HS-5 (cell line): Measurements from ENCODE around the gene PTPRC.
"Not testable (repeated sequence)": the region's sequence is repeated elsewhere in the genome, so short reads cannot be mapped to it uniquely, and the experiment has no call there.

ENCODE experiments used
- DNase-seq: peaks from one replicate; pipeline ENCODE4 v3.0.0-alpha.2; 2012; ENCODE audit warnings: low read depth

The PTPRC gene, protein sequence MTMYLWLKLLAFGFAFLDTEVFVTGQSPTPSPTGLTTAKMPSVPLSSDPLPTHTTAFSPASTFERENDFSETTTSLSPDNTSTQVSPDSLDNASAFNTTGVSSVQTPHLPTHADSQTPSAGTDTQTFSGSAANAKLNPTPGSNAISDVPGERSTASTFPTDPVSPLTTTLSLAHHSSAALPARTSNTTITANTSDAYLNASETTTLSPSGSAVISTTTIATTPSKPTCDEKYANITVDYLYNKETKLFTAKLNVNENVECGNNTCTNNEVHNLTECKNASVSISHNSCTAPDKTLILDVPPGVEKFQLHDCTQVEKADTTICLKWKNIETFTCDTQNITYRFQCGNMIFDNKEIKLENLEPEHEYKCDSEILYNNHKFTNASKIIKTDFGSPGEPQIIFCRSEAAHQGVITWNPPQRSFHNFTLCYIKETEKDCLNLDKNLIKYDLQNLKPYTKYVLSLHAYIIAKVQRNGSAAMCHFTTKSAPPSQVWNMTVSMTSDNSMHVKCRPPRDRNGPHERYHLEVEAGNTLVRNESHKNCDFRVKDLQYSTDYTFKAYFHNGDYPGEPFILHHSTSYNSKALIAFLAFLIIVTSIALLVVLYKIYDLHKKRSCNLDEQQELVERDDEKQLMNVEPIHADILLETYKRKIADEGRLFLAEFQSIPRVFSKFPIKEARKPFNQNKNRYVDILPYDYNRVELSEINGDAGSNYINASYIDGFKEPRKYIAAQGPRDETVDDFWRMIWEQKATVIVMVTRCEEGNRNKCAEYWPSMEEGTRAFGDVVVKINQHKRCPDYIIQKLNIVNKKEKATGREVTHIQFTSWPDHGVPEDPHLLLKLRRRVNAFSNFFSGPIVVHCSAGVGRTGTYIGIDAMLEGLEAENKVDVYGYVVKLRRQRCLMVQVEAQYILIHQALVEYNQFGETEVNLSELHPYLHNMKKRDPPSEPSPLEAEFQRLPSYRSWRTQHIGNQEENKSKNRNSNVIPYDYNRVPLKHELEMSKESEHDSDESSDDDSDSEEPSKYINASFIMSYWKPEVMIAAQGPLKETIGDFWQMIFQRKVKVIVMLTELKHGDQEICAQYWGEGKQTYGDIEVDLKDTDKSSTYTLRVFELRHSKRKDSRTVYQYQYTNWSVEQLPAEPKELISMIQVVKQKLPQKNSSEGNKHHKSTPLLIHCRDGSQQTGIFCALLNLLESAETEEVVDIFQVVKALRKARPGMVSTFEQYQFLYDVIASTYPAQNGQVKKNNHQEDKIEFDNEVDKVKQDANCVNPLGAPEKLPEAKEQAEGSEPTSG (N-terminal part only)

DNA sequence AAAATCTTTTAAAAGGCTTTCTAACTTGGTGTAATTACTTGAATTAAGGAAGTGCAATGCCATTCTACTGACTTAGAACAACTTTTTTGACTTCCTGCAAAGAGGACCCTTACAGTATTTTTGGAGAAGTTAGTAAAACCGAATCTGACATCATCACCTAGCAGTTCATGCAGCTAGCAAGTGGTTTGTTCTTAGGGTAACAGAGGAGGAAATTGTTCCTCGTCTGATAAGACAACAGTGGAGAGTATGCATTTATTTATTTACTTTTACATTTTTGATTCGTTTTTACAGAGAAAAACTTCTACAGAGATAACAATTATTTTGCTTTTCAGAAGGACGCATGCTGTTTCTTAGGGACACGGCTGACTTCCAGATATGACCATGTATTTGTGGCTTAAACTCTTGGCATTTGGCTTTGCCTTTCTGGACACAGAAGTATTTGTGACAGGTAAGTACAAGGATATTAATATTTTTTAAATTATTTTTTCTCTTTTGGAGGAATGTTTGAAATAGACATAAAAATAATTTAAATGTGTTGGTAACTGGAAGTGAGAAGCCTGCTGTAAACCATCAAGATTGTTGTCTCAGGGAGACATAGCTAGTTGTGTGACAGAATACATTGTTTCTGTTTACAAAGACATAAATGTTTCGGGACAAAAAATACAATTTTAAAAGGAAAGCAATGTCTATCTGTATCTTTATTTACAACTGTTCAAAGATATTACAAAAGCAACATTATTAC lies at the start of gene PTPRC:
Gene PTPRC (plus strand): TSS at position 147 of the 742 bp plus-strand sequence. CDS start 229 bp downstream, at position 376.
- no peak for DNase-seq

DNA sequence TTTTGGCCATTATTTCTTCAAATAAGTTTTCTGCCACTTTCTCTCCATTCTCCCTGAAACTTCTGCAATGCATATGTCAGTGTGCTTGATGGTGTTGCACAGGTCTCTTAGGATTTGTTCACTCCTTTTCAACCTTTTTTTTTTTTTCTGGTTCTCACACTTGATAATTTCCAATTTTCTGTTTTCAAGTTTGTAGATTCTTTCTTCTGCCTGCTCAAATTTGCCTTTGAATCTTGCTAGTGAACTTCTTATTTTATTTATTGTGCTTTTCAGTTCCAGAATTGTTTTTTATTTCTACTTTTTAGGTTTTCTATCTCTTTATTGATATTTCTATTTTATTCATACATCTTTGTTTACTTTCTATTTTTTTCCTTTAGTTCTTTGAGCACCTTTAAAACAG lies 48.4 kb upstream of the PTPRC start:
- no peak for DNase-seq

DNA sequence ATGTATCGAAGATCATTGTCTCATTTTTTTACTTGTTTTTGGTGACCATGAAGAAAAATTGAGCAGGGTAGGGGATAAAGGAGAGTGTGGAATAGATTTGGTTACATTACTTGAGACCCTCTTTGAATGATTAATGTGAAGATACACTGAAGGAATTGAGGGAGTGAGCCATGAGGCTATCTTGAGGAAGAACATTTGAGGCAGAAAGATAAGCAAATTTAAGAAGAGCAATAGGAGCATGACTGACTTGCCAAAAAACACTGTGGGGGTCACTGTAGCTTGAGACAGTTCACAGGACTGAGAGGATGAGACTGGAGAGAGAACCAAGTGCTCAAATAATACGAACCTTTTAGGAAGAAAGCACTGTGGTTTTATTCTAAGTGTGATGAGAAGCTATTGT lies 43.1 kb upstream of the PTPRC start:
- DNase-seq = no peak

DNA sequence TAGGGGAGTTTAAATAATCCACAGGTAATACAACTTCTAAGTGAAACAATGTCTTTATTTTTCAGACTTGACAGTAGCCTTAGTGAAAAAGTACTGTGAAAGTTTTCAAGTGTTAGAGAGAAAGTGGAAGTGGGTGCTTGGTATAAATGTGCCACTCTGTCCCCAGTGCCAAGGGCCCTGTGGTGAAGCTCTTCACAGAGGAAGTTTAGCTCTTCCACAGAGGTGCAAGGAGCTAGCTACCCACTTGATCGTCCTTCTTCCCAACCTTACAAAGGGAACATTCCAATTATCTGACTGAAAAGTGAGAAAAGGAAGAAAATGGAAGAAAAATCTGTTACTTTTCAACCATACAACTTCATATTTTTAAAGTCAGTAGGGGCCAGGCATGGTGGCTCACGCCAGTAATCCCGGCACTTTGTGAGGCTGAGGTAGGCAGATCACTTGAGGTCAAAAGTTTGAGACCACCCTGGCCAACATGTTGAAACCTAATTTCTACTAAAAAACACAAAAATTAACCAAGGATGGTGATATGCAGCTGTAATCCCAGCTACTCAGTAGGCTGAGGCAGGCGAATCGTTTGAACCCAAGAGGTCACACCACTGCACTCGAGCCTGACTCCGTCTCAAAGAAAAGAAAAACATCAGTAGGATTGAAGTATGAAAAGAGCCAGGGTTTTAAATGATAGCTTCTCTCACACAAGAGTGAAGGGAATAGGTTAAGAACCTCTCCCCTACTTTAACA lies 41.0 kb upstream of the PTPRC start:
- DNase-seq = no peak

DNA sequence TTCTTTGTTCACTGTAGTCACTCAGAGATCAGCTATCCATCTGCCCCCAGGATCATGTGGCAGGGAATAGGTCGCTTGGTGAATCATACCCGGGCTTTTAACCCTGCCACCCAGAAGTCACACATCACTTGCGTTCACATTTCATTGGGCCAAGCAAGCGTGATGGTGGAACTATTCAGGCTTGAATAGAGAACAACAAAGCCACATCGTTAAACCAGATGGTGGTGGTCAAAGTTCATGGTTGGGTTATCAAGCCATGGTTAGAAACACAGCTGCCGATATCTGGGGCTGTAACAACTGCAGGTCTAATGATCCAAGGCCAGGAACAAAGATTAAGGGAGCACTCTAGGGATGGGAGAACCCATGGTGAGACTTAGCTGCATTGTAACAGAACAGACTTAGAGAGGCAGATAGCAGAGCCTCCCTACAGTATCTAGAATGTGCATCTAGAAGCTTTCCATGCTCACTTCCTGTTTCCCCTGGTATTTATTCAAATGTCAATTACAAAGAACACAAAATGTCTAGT lies 40.0 kb upstream of the PTPRC start:
- DNase-seq = no peak

DNA sequence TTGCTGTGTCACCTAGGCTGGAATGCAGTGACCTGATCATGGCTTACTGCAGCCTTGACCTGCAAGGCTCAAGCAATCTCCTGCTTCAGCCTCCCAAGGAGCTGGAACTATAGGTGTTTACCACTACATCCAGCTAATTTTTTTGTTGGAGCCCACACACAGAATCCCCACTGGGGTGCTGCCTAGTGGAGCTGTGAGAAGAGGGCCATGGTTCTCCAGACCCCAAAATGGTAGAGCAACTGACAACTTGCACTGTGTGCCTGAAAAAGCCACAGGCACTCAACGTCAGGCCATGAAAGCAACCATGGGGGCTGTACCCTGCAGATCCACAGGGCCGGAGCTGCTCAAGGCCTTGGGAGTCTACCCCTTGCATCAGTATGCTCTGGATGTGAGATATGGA lies 39.1 kb upstream of the PTPRC start:
- no peak for DNase-seq

DNA sequence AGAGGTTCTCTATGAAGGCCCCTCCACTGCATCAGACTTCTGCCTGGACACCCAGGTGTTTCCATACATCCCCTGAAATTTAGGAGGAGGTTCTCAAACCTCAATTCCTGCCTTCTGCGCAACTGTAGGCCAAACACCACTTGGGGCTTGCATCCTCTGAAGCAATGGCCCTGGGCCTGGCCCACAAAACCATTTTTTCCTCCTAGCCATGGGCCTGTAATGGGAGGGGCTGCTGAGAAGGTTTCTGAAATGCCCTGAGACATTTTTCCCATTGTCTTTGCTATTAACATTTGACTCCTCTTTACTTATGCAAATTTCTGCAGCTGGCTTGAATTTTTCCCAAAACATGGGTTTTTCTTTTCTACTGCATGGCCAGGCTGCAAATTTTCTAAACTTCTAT lies 37.9 kb upstream of the PTPRC start:
- DNase-seq = no peak

DNA sequence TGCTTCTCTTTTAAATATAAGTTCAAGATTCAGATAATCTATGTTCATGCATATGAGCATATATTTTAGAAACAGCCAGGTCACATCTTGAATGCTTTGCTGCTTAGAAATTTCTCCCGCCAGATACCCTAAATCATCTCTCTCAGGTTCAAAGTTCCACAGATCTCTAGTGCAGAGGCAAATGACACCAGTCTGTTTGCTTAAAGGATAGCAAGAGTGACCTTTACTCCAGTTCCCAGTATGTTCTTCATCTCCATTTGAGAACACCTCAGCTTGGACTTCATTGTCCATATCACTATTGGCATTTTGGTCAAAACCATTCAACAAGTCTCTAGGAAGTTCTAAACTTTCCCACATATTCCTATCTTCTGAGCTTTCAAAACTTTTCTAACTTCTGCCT lies 37.5 kb upstream of the PTPRC start:
- not testable (repeated sequence) for DNase-seq

DNA sequence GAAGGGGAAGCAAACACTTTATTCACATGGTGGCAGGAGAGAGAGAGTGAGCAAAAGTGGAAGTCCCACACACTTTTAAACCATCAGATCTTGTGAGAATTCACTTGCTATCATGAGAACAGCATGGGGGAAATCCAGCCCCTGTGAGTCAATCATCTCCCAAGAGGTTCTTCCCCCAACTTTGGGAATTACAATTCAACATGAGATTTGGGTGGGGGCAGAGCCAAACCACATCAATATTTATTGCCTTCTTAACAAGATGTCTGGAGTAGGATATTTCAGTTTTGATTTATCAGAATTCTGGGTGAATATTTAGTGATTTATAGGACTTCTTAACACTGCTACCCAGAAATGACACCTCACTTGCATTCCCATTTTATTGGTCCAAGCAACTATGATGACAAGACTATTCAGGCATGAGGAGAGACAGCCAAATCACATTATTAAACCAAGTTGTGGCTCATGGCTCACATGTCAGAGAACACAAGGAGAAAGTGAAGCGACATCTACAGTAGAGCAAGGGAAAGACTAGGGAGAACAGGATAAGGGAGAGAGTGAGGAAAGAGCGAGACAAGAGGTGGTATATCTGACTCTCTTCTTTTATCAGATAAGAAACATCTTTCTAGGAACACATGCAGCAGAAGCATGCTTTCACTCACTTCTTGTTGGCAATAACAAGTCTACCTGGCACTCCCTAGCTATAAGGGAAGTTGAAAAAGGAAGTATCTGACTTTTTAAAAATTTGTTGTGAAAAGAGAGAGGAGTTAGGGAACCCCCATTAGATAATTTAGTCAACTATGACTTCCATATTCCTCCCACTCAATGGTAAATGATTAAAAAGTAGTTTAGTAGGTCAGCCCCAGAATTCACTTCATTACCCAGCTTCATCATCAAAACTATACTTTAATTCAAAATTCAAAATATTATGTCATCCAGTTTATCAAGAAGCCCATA lies 36.6 kb upstream of the PTPRC start:
- no peak for DNase-seq

DNA sequence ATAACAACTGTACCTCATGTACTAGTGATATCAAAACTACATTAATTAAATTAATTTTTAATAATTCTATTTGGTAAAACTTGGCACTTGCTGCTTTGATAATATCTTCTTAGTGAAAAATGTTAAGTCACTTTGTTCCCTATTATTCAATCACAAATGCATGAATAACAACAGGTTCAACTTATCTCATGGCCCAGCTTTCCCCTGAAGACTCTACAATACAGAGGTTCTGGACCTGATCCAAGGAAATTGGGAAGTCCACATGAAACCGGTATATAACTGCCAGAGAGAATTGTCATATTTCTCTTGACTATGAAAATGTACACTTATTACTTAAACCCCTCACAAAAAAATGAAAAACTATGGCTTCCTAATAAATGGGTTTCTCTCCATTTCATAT lies 33.9 kb upstream of the PTPRC start:
- no peak for DNase-seq

DNA sequence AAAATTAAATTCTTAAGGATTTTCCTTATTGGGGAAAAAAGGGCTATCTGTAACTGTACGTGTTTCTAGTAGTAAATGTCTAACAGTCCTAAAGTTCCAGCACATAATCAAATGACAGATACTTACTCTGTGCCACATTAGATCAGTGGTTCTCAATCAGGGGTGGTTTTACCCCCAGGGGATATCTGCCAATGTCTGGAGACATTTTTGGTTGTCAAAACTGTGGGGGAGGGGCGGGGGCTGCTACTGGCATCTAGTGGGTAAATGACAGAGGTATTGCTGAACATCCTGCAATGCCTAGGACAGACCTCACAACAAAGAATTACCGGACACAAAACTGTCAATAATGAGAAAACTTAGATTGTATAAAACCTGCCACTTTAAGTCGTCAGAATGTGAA lies 33.4 kb upstream of the PTPRC start:
- no peak for DNase-seq

DNA sequence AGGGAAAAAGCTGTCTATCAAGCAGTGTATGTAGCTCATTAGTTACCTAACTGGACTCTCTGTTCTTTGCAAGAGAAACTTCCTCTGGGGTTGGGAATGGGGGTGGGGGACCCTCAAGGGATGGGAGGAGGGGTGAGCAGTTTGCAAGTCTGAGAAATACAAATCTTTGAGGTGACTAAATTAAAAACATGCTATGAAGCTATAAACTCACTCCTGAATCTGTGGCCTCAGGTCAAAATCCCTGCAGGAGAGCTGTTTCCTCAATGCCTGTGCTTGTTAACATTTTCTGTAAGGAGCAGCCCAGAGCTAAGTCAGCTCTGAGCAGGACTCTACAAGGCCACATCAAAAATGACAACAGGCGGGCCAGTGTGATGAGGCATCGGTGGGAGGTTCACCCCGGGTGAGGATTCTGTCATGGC lies 32.8 kb upstream of the PTPRC start:
- DNase-seq = no peak

DNA sequence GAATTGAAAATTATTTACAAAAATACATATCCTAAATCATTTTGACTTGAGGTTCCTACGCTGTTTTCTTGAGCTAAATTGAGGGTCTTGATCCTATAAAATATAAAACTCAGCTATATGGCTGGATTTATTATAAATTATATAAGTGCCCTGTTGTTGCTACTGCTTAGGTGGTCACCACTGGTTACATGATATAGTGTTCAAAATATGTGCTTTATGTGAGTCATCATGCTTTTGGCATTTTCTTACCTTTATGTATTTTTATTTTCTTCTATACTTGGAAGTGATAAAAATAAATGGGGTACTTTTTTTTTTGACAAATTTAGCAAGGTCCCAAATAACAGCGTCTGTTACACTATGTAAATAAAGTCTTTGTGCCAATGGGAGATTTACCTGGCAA lies 31.1 kb upstream of the PTPRC start:
- no peak for DNase-seq

DNA sequence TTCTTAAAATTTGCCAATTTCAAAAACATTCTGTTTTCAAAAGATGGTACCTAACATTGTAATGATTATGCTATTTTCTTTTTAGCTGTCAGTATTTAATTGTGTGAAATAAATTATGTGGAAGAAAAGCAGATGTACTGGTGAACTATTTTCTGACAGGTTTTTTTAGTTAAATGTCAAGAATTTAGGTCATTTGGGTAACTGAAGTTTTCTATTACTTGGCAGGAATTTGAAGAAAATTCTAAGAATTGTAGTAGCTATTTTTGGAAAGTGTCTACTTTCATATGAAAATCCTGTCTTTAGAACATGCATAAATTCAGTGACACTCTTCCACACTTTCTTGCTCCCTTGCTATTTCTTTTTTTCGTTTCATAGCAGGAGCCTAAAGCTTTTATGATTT lies 28.5 kb upstream of the PTPRC start:
- DNase-seq = no peak

DNA sequence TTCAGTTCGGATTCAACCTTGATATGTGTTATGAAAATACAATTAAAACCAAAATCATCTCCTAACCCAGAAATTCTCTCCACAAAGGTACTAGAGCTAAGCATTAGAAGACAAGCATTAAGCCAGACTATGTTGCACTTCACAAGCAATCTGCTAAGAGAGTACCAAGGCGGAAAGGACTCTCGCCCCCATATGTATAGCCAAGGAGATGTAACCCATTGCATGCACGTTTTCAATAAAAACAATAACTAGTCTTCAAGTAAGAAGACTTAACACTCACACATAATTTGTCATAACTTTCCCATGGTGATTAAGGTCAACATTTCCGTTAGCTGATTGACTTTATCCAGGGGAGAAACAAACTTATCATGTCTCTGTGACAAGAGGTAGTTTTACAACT lies 27.6 kb upstream of the PTPRC start:
- no peak for DNase-seq

DNA sequence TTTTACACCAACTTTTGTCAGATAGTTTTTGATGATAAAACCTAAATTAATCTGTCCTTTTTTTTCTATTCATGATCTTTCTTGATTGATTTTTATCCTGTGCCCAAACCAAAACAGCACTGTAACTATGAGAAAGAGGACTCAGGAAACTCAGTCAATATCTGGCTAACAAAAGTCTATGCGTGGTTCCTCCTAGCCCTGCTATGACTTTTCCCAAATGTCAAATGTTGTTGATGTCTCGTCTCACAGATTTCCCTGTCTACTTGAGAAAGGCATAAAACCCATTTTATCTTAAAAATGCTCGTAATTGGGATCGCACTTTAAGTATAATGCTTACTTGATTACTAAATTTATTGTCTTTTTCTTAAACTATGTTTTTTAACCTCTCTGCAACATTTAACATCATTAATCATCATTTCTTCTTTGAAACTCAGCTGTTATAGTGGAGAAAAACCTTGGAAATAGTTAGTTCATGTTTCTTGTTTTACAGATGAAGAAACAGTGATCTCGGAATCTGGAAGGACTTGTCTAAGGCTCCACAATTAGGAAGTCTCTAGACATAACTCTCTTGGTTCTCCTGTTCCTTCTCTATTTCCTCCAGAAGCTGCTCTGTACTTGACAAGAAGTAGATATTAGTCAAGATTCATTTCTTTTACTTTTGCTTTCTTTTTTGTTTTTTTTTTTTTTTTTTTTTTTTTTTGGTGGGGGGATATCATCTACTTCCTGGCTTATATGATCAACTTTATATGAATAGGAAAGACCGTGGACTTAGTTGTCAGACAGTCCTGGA lies 26.2 kb upstream of the PTPRC start:
- no peak for DNase-seq

DNA sequence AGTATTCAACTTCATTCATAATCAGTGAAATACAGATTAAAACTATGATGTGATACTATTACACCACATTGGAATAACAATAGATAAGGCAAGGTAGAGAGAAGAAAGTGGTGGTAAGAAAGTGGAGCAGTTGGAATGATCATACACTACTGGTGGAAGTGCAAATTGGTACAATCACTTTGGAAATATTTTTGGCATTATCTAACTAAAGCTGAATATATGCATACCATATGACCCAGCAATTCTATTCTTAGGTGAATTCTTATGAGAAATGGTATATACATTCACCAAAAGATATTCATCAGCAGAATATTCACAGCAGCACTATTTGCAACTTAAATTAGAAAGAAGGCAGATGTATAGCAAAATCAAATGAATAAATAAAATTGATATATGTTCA lies 21.4 kb upstream of the PTPRC start:
- no peak for DNase-seq

DNA sequence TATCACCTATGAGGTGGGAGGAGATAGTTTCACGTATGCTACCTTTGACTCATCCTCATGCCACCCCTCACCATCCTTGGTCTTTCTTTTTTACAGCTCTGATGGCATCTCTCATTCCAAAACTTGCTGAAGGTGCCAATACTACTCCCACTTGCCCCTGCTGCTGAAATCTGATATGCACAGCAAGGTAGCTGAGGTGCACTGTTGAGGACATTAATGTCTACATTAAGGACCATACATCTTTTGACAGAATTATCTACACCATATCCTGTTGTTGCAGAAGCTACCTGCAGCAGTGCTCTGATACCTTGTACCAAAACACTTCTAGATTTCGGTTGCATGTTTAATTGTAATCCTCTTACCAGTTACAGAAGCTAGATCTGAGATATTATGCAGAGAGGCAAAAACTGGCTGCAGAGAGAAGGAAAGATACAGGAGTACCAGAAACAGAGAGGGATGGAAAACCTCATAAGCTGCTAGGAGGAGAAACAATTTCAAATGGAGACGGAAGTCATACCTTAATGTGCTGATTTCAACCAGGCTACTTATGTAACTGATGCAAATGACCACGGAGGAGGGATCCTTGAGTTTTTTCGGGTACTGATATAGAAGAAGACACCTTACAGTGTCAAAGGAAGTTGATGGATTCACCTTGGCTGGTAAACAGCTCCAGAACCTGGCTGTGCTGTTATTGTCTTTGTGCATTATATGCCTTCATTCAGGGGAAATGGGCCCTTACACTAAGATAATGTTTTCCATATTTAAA lies 19.3 kb upstream of the PTPRC start:
- DNase-seq = no peak
